Activated B cell treated with CpG ODN at 0.5 μM for 24 hours (primary cell): ENCODE results near the gene PON3. TPM values are rescaled to one million over a fixed set of nuclear protein-coding genes. Genes with fewer than 3 reads are reported as not detected.

Source experiments
- ATAC-seq: fragments of 200-7000 bp; cut with Tn5 transposase; one replicate; pipeline ENCODE4 v1.10.0; 2021; ENCODE audit warnings: low read depth, mild to moderate bottlenecking, moderate library complexity
- CTCF ChIA-PET: fragments of 350-600 bp; sonication (Branson Sonifier 250); formaldehyde crosslinking; loops from one replicate; lab custom pipeline; 2021; ENCODE audit warnings: antibody characterized with exemption; lab: Charles Lee
- POLR2A ChIA-PET: fragments of 350-600 bp; sonication (Branson Sonifier 250); formaldehyde crosslinking; loops from one replicate; lab custom pipeline; 2021; ENCODE audit warnings: antibody characterized with exemption; lab: Charles Lee
- DNase-seq: peaks from one replicate; pipeline ENCODE4 v3.0.0; 2022
- H3K27ac Mint-ChIP-seq: one replicate; pipeline ENCODE4 v1.8.0; 2020; ENCODE audit warnings: mixed read lengths
- H3K27me3 Mint-ChIP-seq: one replicate; pipeline ENCODE4 v1.8.0; 2021; ENCODE audit warnings: mixed read lengths
- H3K36me3 Mint-ChIP-seq: one replicate; pipeline ENCODE4 v1.8.0; 2021; ENCODE audit warnings: low read depth, mixed read lengths
- H3K4me1 Mint-ChIP-seq: one replicate; pipeline ENCODE4 v1.8.0; 2021; ENCODE audit warnings: mixed read lengths
- H3K4me3 Mint-ChIP-seq: one replicate; pipeline ENCODE4 v1.8.0; 2020; ENCODE audit warnings: mild to moderate bottlenecking, mixed read lengths
- H3K9me3 Mint-ChIP-seq: one replicate; pipeline ENCODE4 v1.8.0; 2020; ENCODE audit warnings: mixed read lengths
- CTCF ChIP-seq: fragments of 200-600 bp; IDR thresholded peaks from one replicate; pipeline ENCODE4 v1.8.0; 2022; ENCODE audit warnings: antibody characterized with exemption, mild to moderate bottlenecking
- intact Hi-C: fragments of 100-400 bp; cut with micrococcal nuclease; formaldehyde crosslinking; loops from one replicate; pipeline ENCODE4 v1.15.1; 2024
- total RNA-seq: library from RNA; stranded (reverse); gene quantifications from 2 replicates; pipeline ENCODE4 v1.2.3, GENCODE V29; 2022

The PON3 gene
- total RNA-seq, 1 donor from 2014 or later: not detected

- H3K36me3 Mint-ChIP-seq: no peaks in the 10 kb centered on the region
- no peak for TF ChIP-seq CTCF
- no peaks in the 10 kb centered on the region for H3K9me3 Mint-ChIP-seq
- DNase-seq (no peak), ATAC-seq (no peak)
- no peak overlapping the region for H3K4me3 Mint-ChIP-seq
- intact Hi-C loops: no loop called here
- POLR2A ChIA-PET: no interaction called here
- H3K4me1 Mint-ChIP-seq: peaks cover 9% of the 10 kb centered on the region
- CTCF ChIA-PET: no interaction called here
- H3K27ac Mint-ChIP-seq: no peak overlapping the region
- H3K27me3 Mint-ChIP-seq: no peaks in the 10 kb centered on the region
Measured at GRCh38 chr7:95334447-95334846, 61.7 kb downstream of the PON3 start.

GRCh38 chr7:95330961-95331337, 65.2 kb downstream of the PON3 start:
- ATAC-seq (no peak), DNase-seq (no peak)
- Mint-ChIP-seq H3K9me3 (no peaks in the 10 kb centered on the region), H3K4me3 (peak overlapping the region; percentile 29), H3K27ac (no peak overlapping the region), H3K4me1 (peaks cover 9% of the 10 kb centered on the region), H3K27me3 (peaks cover 9% of the 10 kb centered on the region), H3K36me3 (no peaks in the 10 kb centered on the region)
- ChIA-PET CTCF (no interaction called here), POLR2A (no interaction called here)
- intact Hi-C loops: no loop called here
- no peak for TF ChIP-seq CTCF

- Mint-ChIP-seq H3K4me3 (peak overlapping the region; percentile 29), H3K36me3 (no peaks in the 10 kb centered on the region), H3K27ac (no peak overlapping the region), H3K9me3 (no peaks in the 10 kb centered on the region), H3K27me3 (peaks cover 14% of the 10 kb centered on the region), H3K4me1 (peaks cover 9% of the 10 kb centered on the region)
- intact Hi-C loops: no loop called here
- ATAC-seq (no peak), DNase-seq (no peak)
- TF ChIP-seq CTCF: no peak
- ChIA-PET CTCF (no interaction called here), POLR2A (no interaction called here)
Measured at GRCh38 chr7:95330204-95330960, 65.8 kb downstream of the PON3 start.

- ChIA-PET POLR2A (no interaction called here), CTCF (no interaction called here)
- H3K9me3 Mint-ChIP-seq: no peaks in the 10 kb centered on the region
- TF ChIP-seq CTCF: no peak
- intact Hi-C loops: no loop called here
- peaks cover 13% of the 10 kb centered on the region for H3K4me1 Mint-ChIP-seq
- no peak overlapping the region for H3K27ac Mint-ChIP-seq
- H3K4me3 Mint-ChIP-seq: no peak overlapping the region
- ATAC-seq: no peak
- no peaks in the 10 kb centered on the region for H3K36me3 Mint-ChIP-seq
- no peak for DNase-seq
- H3K27me3 Mint-ChIP-seq: peaks cover 21% of the 10 kb centered on the region
Measured at GRCh38 chr7:95327356-95327755, 68.8 kb downstream of the PON3 start.

- Mint-ChIP-seq H3K9me3 (no peaks in the 10 kb centered on the region), H3K4me3 (no peak within 1 kb of the TSS), H3K36me3 (no peaks in the 10 kb centered on the region), H3K27me3 (peaks cover 21% of the 10 kb centered on the region), H3K27ac (no peak within 1 kb of the TSS), H3K4me1 (peaks cover 4% of the 10 kb centered on the region)
- TF ChIP-seq CTCF: no peak
- intact Hi-C loops: no loop called here
- DNase-seq (no peak), ATAC-seq (peak; percentile 47)
- ChIA-PET POLR2A (no interaction called here), CTCF (no interaction called here)
Measured at GRCh38 chr7:95324431-95324830, 71.7 kb downstream of the PON3 start, which contains the start of gene PON1. Gene PON1 (minus strand): TSS chr7:95324532. CDS start chr7:95324475, 57 bp downstream.
